Hepatocyte (in vitro differentiated cells): ENCODE results near the gene PRKRA. TPM values are rescaled to one million over a fixed set of nuclear protein-coding genes. Genes with fewer than 3 reads are reported as not detected.

ENCODE experiments used
- DNase-seq: peaks from one replicate; pipeline ENCODE4 v3.0.0-alpha.2; 2016; ENCODE audit warnings: low spot score
- H2AFZ ChIP-seq: fragments of 200-600 bp; sonication (generic); 2 replicates; pipeline ENCODE4 v1.6.0; 2016; ENCODE audit warnings: antibody characterized with exemption, mild to moderate bottlenecking
- H3K27ac ChIP-seq: fragments of 200-600 bp; sonication (generic); 2 replicates; pipeline ENCODE4 v1.5.1; 2016; ENCODE audit warnings: mild to moderate bottlenecking
- H3K27me3 ChIP-seq: fragments of 200-600 bp; sonication (generic); 2 replicates; pipeline ENCODE4 v1.6.1; 2016
- H3K36me3 ChIP-seq: fragments of 200-600 bp; sonication (generic); replicated peaks from 2 replicates; pipeline ENCODE4 v1.5.1; 2016; ENCODE audit warnings: low read depth; ENCODE audit not compliant: insufficient read depth
- H3K4me1 ChIP-seq: fragments of 200-600 bp; sonication (generic); 2 replicates; pipeline ENCODE4 v1.5.1; 2016; ENCODE audit warnings: mild to moderate bottlenecking, moderate library complexity; ENCODE audit not compliant: insufficient read depth
- H3K4me2 ChIP-seq: fragments of 200-600 bp; sonication (generic); 2 replicates; pipeline ENCODE4 v1.6.0; 2016
- H3K4me3 ChIP-seq: fragments of 200-600 bp; sonication (generic); 2 replicates; pipeline ENCODE4 v1.5.1; 2016; ENCODE audit warnings: mild to moderate bottlenecking
- H3K79me2 ChIP-seq: fragments of 200-600 bp; sonication (generic); 2 replicates; pipeline ENCODE4 v1.6.0; 2017; ENCODE audit warnings: mild to moderate bottlenecking
- H3K9me2 ChIP-seq: fragments of 200-600 bp; sonication (generic); replicated peaks from 2 replicates; pipeline ENCODE4 v1.6.0; 2017; ENCODE audit warnings: mild to moderate bottlenecking; ENCODE audit not compliant: insufficient read depth
- H3K9me3 ChIP-seq: fragments of 200-600 bp; sonication (generic); 2 replicates; pipeline ENCODE4 v1.5.1; 2016; ENCODE audit warnings: low read depth, mild to moderate bottlenecking
- H4K20me1 ChIP-seq: fragments of 200-600 bp; sonication (generic); 2 replicates; pipeline ENCODE4 v1.6.0; 2016; ENCODE audit warnings: mild to moderate bottlenecking; ENCODE audit not compliant: insufficient read depth, poor library complexity, severe bottlenecking
- CTCF ChIP-seq: fragments of 200-600 bp; sonication (generic); IDR thresholded peaks from 2 replicates; pipeline ENCODE4 v1.5.1; 2016; ENCODE audit warnings: antibody characterized with exemption, mild to moderate bottlenecking; ENCODE audit not compliant: poor library complexity
- EZH2 ChIP-seq: fragments of 200-600 bp; sonication (generic); IDR thresholded peaks from 2 replicates; pipeline ENCODE4 v1.6.1; 2016; ENCODE audit warnings: antibody characterized with exemption, mild to moderate bottlenecking, borderline replicate concordance
- EZH2phosphoT487 ChIP-seq: fragments of 200-600 bp; sonication (generic); IDR thresholded peaks from one replicate; pipeline ENCODE4 v1.6.1; 2018; ENCODE audit warnings: antibody characterized with exemption, mild to moderate bottlenecking, low read depth, moderate library complexity; ENCODE audit not compliant: unreplicated experiment, severe bottlenecking
- WGBS: methylation state at CpG from one replicate; pipeline ENCODE4 v1.1.6; 2016; ENCODE audit warnings: low lambda C conversion rate; ENCODE audit errors: missing lambda C conversion rate; 5-methylcytosine and 5-hydroxymethylcytosine counted together
- polyA plus RNA-seq: library from polyadenylated mRNA; unstranded; fragments of >200 nt; fragmentation: Nextera tagmentation; extraction: Ambion mirVana; gene quantifications from 2 replicates; pipeline ENCODE4 v1.2.1, GENCODE V29; 2016
- total RNA-seq: library from RNA; depleted of rRNA; stranded (reverse); fragments of >200 nt; gene quantifications from 2 replicates; pipeline ENCODE4 v1.2.3, GENCODE V29; 2014

The PRKRA gene
- total and polyA plus RNA-seq, 2 experiments from 2014 or later = 33.4 to 53.0 TPM

- no peak for DNase-seq
- no peaks in the 10 kb centered on the region for H3K79me2 ChIP-seq
- no peaks in the 10 kb centered on the region for H4K20me1 ChIP-seq
- H3K4me3 ChIP-seq = no peak overlapping the region
- H3K9me3 ChIP-seq = no peaks in the 10 kb centered on the region
- H3K27me3 ChIP-seq = no peaks in the 10 kb centered on the region
- no peak overlapping the region for H2AFZ ChIP-seq
- H3K9me2 ChIP-seq = no peaks in the 10 kb centered on the region
- 94% methylated on average over 3 of the region's 3 CpGs for WGBS
- peaks cover 6% of the 10 kb centered on the region for H3K4me1 ChIP-seq
- TF ChIP-seq EZH2 (no peak), CTCF (no peak), EZH2phosphoT487 (no peak)
- H3K36me3 ChIP-seq = no peaks in the 10 kb centered on the region
- no peak overlapping the region for H3K27ac ChIP-seq
- no peak overlapping the region for H3K4me2 ChIP-seq
Measured at GRCh38 chr2:178417916-178418315, 33.1 kb downstream of the PRKRA start.

- Histone ChIP-seq H4K20me1 (no peaks in the 10 kb centered on the region), H3K4me2 (no peak overlapping the region), H3K79me2 (no peaks in the 10 kb centered on the region), H3K27me3 (no peaks in the 10 kb centered on the region), H3K4me1 (peaks cover 7% of the 10 kb centered on the region), H3K4me3 (no peak overlapping the region), H3K27ac (no peak overlapping the region), H3K9me3 (no peaks in the 10 kb centered on the region), H3K9me2 (no peaks in the 10 kb centered on the region), H3K36me3 (no peaks in the 10 kb centered on the region), H2AFZ (no peak overlapping the region)
- TF ChIP-seq EZH2phosphoT487 (no peak), EZH2 (no peak), CTCF (no peak)
- no peak for DNase-seq
Measured at GRCh38 chr2:178415979-178416378, 35.0 kb downstream of the PRKRA start.

GRCh38 chr2:178414266-178415247 is 36.4 kb downstream of the PRKRA start:
- WGBS = 18% methylated on average over 21 of the region's 21 CpGs
- DNase-seq = peak; percentile 95
- H3K4me1 ChIP-seq = peaks cover 7% of the 10 kb centered on the region
- H3K9me2 ChIP-seq = no peaks in the 10 kb centered on the region
- no peaks in the 10 kb centered on the region for H3K36me3 ChIP-seq
- TF ChIP-seq EZH2phosphoT487 (no peak), CTCF (peak; percentile 89)
- no peaks in the 10 kb centered on the region for H3K79me2 ChIP-seq
- H3K27ac ChIP-seq = peak overlapping the region; percentile 93
- H4K20me1 ChIP-seq = no peaks in the 10 kb centered on the region
- peak overlapping the region; percentile 43 for H3K4me3 ChIP-seq
- H3K4me2 ChIP-seq = peak overlapping the region; percentile 81
- no peaks in the 10 kb centered on the region for H3K9me3 ChIP-seq
- H2AFZ ChIP-seq = peak overlapping the region; percentile 87
- H3K27me3 ChIP-seq = no peaks in the 10 kb centered on the region
